ENCODE results near the gene KCNN1. TPM values are rescaled to one million over a fixed set of nuclear protein-coding genes. Genes with fewer than 3 reads are reported as not detected.

The KCNN1 gene
- total RNA-seq, 3 donors from 2014 or later = 0.79 TPM; not detected in 2

DNA sequence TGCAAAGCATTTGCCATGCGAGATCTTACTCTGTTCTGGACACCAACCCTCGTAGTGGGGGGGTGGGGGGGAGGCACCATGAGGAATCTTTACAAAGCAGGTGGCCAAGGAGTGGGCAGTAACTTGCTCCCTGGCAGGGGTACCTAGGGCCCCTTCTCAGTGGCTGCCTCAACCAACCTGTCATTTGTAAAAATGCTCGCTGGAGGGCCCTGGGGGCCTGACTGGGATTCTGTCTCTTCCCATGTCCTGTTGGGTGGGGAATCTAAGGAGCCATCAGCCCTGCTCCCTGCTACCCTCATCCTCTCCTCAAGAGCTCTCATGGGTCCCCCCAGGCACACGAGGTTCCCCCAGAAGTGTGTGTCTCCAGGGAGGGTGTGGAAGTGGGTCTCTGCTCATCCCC lies 1.5 kb downstream of the KCNN1 start:
- no peaks in the 10 kb centered on the region for H3K9me3 ChIP-seq
- ATAC-seq = no peak
- intact Hi-C loops (cut with DNase I, micrococcal nuclease) = no loop called here
- DNase-seq = no peak
- no peaks in the 10 kb centered on the region for H3K36me3 ChIP-seq (ENCODE audit: low read depth)
- H3K4me3 ChIP-seq = no peak overlapping the region
- H3K4me1 ChIP-seq (ENCODE audit: low read depth) = no peaks in the 10 kb centered on the region
- TF ChIP-seq CTCF (IDR thresholded peaks at IDR 0.05) = no peak

GRCh38 chr19:17969096-17969792 lies 2.3 kb downstream of the KCNN1 start:
- intact Hi-C loops (cut with DNase I, micrococcal nuclease) = no loop called here
- no peak for ATAC-seq
- H3K4me1 ChIP-seq (ENCODE audit: low read depth) = no peaks in the 10 kb centered on the region
- H3K9me3 ChIP-seq = no peaks in the 10 kb centered on the region
- TF ChIP-seq CTCF (IDR thresholded peaks at IDR 0.05) = no peak
- no peak for DNase-seq
- no peak overlapping the region for H3K4me3 ChIP-seq
- no peaks in the 10 kb centered on the region for H3K36me3 ChIP-seq (ENCODE audit: low read depth)

GRCh38 chr19:17972230-17972629 lies 5.3 kb downstream of the KCNN1 start:
- intact Hi-C loops (cut with DNase I, micrococcal nuclease) = no loop called here

DNA sequence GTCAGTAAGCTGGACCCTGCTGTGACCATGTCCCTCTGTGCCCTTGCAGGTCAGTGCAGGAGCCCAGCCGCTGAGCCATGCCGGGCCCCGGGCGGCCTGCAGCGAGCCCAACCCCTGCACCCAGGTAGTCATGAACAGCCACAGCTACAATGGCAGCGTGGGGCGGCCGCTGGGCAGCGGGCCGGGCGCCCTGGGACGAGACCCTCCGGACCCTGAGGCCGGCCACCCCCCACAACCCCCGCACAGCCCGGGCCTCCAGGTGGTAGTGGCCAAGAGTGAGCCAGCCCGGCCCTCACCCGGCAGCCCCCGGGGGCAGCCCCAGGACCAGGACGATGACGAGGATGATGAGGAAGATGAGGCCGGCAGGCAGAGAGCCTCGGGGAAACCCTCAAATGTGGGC lies 6.9 kb downstream of the KCNN1 start:
- no peaks in the 10 kb centered on the region for H3K9me3 ChIP-seq
- ATAC-seq = no peak
- H3K4me1 ChIP-seq (ENCODE audit: low read depth) = no peaks in the 10 kb centered on the region
- no peaks in the 10 kb centered on the region for H3K36me3 ChIP-seq (ENCODE audit: low read depth)
- TF ChIP-seq CTCF (IDR thresholded peaks at IDR 0.05) = no peak
- no peak for DNase-seq
- no peak overlapping the region for H3K4me3 ChIP-seq
- intact Hi-C loops (cut with DNase I, micrococcal nuclease) = no loop called here

More at GRCh38 chr19:17972230-17972629, 5.3 kb downstream of the KCNN1 start:
- Histone ChIP-seq H3K4me3 (no peak overlapping the region), H3K4me1 (ENCODE audit: low read depth) (no peaks in the 10 kb centered on the region), H3K36me3 (ENCODE audit: low read depth) (no peaks in the 10 kb centered on the region), H3K9me3 (no peaks in the 10 kb centered on the region)
- TF ChIP-seq CTCF (IDR thresholded peaks at IDR 0.05) = no peak
- no peak for DNase-seq
- ATAC-seq = no peak

DNA sequence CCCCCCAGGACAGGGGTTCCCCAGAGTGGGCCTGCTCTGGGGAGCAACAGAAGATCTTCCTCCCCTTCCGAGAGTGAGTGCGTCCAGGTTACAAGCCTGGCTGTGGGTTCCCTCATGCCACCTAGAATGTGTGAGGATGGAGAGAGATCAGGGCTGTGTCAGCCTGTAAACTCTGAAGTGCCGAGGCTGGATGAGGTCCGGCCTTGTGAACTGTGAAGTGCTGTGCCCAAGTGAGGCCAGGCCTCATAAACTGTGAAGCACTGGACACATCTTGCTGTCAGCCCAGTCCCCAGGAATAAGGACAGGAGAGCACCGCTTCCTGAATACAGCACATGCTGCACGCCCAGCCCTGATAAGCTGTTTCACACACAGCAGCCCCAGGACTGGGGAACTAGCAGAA lies 7.6 kb downstream of the KCNN1 start:
- Histone ChIP-seq H3K4me3 (no peak overlapping the region), H3K4me1 (ENCODE audit: low read depth) (no peaks in the 10 kb centered on the region), H3K36me3 (ENCODE audit: low read depth) (no peaks in the 10 kb centered on the region), H3K9me3 (no peaks in the 10 kb centered on the region)
- intact Hi-C loops (cut with DNase I, micrococcal nuclease) = no loop called here
- no peak for ATAC-seq
- TF ChIP-seq CTCF (IDR thresholded peaks at IDR 0.05) = no peak
- DNase-seq = no peak

- intact Hi-C loops (cut with DNase I, micrococcal nuclease) = no loop called here
- ATAC-seq = no peak
Measured at GRCh38 chr19:17975032-17975431, 8.1 kb downstream of the KCNN1 start.

More at GRCh38 chr19:17975032-17975431, 8.1 kb downstream of the KCNN1 start:
- Histone ChIP-seq H3K4me3 (no peak overlapping the region), H3K36me3 (ENCODE audit: low read depth) (no peaks in the 10 kb centered on the region), H3K4me1 (ENCODE audit: low read depth) (no peaks in the 10 kb centered on the region), H3K9me3 (no peaks in the 10 kb centered on the region)
- no peak for DNase-seq
- no peak for TF ChIP-seq CTCF (IDR thresholded peaks at IDR 0.05)
